Heart left ventricle (tissue), 16 donors: ENCODE data around the gene VHLL. TPM values are rescaled to one million over a fixed set of nuclear protein-coding genes. Genes with fewer than 3 reads are reported as not detected.

Experiments
- ATAC-seq, 4 donors: fragments of 200-7000 bp; cut with Tn5 transposase; one replicate each; pipeline ENCODE4 v1.9.1; 2020 to 2022; ENCODE audit warnings: moderate library complexity in 4 of 4, mild to moderate bottlenecking in 3 of 4, moderate number of reproducible peaks in 1 of 4
- DNase-seq, 5 donors: peaks; one replicate each; pipeline ENCODE4 v3.0.0-alpha.2; 2020
- H3K27ac ChIP-seq, 12 donors: fragments of 200-600 bp; sonication (generic) in 4 of 12; one replicate each; pipeline versions ENCODE4 v1.5.0 to v1.8.0; 2016 to 2022; ENCODE audit warnings: mild to moderate bottlenecking in 2 of 12
- H3K27me3 ChIP-seq, 9 donors: fragments of 200-600 bp; sonication (generic) in 2 of 9; one replicate each; pipeline versions ENCODE4 v1.5.1 to v1.8.0; 2016 to 2022; ENCODE audit warnings: mild to moderate bottlenecking in 3 of 9
- H3K36me3 ChIP-seq, 9 donors: fragments of 200-600 bp; sonication (generic) in 2 of 9; one replicate each; pipeline versions ENCODE4 v1.5.0 to v1.8.0; 2018 to 2022; ENCODE audit warnings: mild to moderate bottlenecking in 2 of 9
- H3K4me1 ChIP-seq, 12 donors: fragments of 200-600 bp; sonication (generic) in 4 of 12; one replicate each; pipeline versions ENCODE4 v1.5.0 to v1.8.0; 2016 to 2022; ENCODE audit warnings: mild to moderate bottlenecking in 3 of 12
- H3K4me3 ChIP-seq, 12 donors: fragments of 200-600 bp; sonication (generic) in 4 of 12; one replicate each; pipeline versions ENCODE4 v1.5.0 to v1.8.0; 2017 to 2022; ENCODE audit warnings: mild to moderate bottlenecking in 9 of 12, moderate library complexity in 4 of 12
- H3K9me3 ChIP-seq, 12 donors: fragments of 200-600 bp; sonication (generic) in 4 of 12; one replicate each; pipeline versions ENCODE4 v1.5.0 to v1.8.0; 2016 to 2022; ENCODE audit warnings: mild to moderate bottlenecking in 1 of 12
- POLR2A ChIP-seq, 2 donors: fragments of 450-650 bp; IDR thresholded peaks; one replicate each; pipeline ENCODE4 v1.6.1; 2017; ENCODE audit warnings: antibody characterized with exemption in 2 of 2, mild to moderate bottlenecking in 2 of 2, moderate library complexity in 2 of 2
- WGBS, 4 donors: extraction: QIAGEN DNeasy Blood & Tissue Kit in 2 of 4; methylation state at CpG; one replicate each; pipeline versions ENCODE4 v1.1.5 to v1.1.7; 2013 to 2018; 5-methylcytosine and 5-hydroxymethylcytosine counted together
- intact Hi-C, 10 donors: fragments of 100-400 bp; cut with DNase I; formaldehyde crosslinking; loops; one replicate each; pipeline versions ENCODE4 v1.11.1 to v1.14.2; 2022
- polyA plus RNA-seq, 2 donors: library from polyadenylated mRNA; stranded (reverse); fragments of 200-250 nt; gene quantifications; one replicate each; pipeline ENCODE4 v1.2.3, GENCODE V29; 2013
- total RNA-seq, 9 donors: library from RNA; depleted of rRNA in 2 of 9; stranded (reverse); fragments of >200 nt in 2 of 9; fragmentation: NEBNext Ultra II Directional in 3 of 9; extraction: Animal tissue kit (Norgen Biotek cat#: 25700) in 3 of 9; gene quantifications; one replicate each; pipeline versions ENCODE4 v1.1.0 to v1.2.4, GENCODE V29; 2016 to 2023
- TF ChIP-seq, protein P1 (sequence below), 12 donors: fragments of 200-600 bp; sonication (generic) in 4 of 12; IDR thresholded peaks; one replicate each; pipeline versions ENCODE4 v1.5.0 to v1.8.0; 2018 to 2022; ENCODE audit warnings: antibody characterized with exemption in 12 of 12, mild to moderate bottlenecking in 5 of 12
- donor health status: ischemic (EF 13 %, LVEDD 7.1; RV severe dilation, severe dysfunction).
- donor health status: healthy with polysubstance abuse.
- donor health status: DM: no; HTN: yes; CAD: no.
- donor health status: DM: no; HTN: no; CAD: no.
- donor health status: ischemic (EF 25% LVEDD 6.9; RV normal size, moderate dysfunction).
- donor health status: ischemic (EF 25% LVEDD 5.7; RV mildly dilated, moderate dysfunction).
- donor health status: healthy.
- donor health status: DM: yes; HTN: yes; CAD: no.
- donor health status: ischemic (EF 35%, LVEDD 5.7; RV mildly dilated, moderate dysfunction).
- donor health status: nonischemic (EF 11% LVEDD 7.7; RV severe dilation, severe dysfunction).
- donor health status: DM: yes; HTN: yes; CAD: no.
- donor health status: PGD.
- donor health status: ischemic (EF 29% LVEDD 5.4; RV normal size, mild dysfunction).
- donor health status: nonischemic (EF 23%, LVEDD 6.1; RV moderate dilation, normal function).

VHLL gene
- total and polyA plus RNA-seq, 11 donors, result not detected

DNA sequence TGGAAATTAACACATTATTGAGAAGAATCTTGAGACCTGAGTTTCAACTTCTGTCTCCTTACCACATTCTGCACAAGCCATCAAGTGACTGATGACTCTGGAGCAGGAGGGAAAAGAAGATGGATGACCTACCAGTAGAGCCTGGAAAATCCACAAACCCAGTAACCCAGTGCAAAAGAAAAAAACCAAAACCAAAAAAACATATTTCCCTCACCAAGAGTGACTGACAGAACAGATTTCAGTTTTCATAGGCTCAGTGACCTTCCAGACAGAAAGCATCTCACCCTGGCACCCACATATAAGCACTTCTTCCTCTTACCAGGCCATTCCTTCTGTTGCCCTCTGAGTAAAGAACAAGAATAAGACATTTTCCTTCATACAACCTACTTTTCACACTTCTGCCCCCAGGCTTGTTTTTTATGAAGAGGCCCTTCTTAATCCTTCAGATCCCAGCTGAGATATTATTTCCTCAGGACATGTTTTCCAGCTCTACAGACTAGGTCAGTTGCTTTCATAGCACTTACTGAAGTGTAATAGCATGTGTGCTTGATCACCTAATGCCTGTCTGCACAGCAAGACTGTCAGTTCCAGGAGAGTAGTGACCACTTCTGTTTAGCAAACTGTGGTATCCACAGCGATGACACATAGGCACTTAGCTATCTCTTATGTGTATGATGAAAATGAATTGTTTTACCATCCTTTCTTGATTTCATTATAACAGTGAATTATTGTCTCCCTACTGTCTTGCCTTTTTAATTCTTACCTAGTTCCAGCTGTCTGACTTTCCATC, 43.3 kb upstream of the VHLL start:
- peaks cover 0 to 16% (median 0%) of the 10 kb centered on the region in 9 donors for H3K27me3 ChIP-seq
- intact Hi-C loops, result no loop called here
- H3K9me3 ChIP-seq, result no peaks in the 10 kb centered on the region
- H3K4me1 ChIP-seq, result peaks cover 0 to 3% (median under 1%) of the 10 kb centered on the region in 12 donors
- no peak for DNase-seq
- no peaks in the 10 kb centered on the region for H3K36me3 ChIP-seq
- ATAC-seq, result no peak
- no peak overlapping the region for H3K4me3 ChIP-seq
- 82 to 92% (median 89%) methylated on average over 1 of the region's 1 CpG for WGBS, 4 donors
- no peak overlapping the region for H3K27ac ChIP-seq
- TF ChIP-seq, protein P1, sequence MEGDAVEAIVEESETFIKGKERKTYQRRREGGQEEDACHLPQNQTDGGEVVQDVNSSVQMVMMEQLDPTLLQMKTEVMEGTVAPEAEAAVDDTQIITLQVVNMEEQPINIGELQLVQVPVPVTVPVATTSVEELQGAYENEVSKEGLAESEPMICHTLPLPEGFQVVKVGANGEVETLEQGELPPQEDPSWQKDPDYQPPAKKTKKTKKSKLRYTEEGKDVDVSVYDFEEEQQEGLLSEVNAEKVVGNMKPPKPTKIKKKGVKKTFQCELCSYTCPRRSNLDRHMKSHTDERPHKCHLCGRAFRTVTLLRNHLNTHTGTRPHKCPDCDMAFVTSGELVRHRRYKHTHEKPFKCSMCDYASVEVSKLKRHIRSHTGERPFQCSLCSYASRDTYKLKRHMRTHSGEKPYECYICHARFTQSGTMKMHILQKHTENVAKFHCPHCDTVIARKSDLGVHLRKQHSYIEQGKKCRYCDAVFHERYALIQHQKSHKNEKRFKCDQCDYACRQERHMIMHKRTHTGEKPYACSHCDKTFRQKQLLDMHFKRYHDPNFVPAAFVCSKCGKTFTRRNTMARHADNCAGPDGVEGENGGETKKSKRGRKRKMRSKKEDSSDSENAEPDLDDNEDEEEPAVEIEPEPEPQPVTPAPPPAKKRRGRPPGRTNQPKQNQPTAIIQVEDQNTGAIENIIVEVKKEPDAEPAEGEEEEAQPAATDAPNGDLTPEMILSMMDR (IDR thresholded peaks at IDR 0.05), result no peak
- no peak for TF ChIP-seq POLR2A (IDR thresholded peaks at IDR 0.05)

DNA sequence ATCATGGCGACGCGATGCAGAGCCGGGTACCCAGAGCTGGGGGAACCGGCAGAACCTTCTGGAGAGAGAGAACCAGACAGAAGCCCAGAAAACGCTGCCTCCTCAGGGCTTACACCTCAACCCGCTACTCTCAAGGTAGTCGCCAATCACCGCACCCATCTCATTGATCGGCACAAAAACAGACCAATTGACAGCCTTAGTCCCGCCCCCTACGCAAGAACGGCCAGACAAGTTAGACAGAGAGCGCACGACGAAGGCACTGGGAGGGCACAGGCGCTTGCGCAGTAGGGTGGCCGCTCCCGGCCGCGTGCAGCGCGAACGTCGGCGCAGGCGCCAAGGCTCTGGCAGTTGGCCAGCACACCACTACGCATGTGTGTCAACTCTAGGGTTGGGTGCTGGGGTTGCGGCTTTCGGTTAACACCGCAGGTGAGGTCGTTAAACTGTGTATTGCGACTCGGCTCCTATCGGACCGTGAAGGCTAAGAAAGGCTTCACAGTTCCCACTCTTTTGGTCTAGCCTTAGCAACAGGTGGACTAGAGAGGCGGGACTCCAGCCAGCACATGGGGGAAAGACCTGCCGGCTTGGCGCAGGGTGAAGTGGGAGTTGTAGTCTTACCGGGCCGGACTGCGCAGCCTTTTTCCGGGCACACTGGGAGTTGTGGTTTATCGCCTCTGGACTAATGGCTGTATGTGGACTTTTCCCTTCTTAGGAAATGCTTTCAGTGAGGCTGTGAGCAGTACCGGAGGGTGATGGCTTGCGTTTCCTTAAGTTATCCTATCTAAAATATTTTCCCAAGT, 39.3 kb upstream of the VHLL start, which contains the start of the genes CCT3 and TSACC:
TSS of gene CCT3 (minus strand) at position 113 of the 797 bp plus-strand sequence. CDS start at position 5, 108 bp downstream.
TSS of gene TSACC (plus strand) at position 347 of the 797 bp plus-strand sequence. CDS start 1,232 bp downstream, outside the sequence.
- ATAC-seq (peak; percentile 96 to 98 (median 97)), DNase-seq (peak; percentile 99 to 100 (median 99))
- no peaks in the 10 kb centered on the region for H3K9me3 ChIP-seq
- peak within 1 kb of the TSS; percentile 54 to 96 (median 85) for H3K27ac ChIP-seq
- peaks cover 0 to 25% (median 24%) of the 10 kb centered on the region in 9 donors for H3K36me3 ChIP-seq
- no peaks in the 10 kb centered on the region for H3K27me3 ChIP-seq
- H3K4me3 ChIP-seq, result peak within 1 kb of the TSS; percentile 46 to 98 (median 73)
- intact Hi-C loops, result loop anchor here in 2 of 10 donors (1.0 to 2.0 kb wide), 2 partner anchors 55 to 56 kb away; partner anchors contain the start of gene SMG5 (in 1 of the 2)
- H3K4me1 ChIP-seq, result peaks cover 6 to 25% (median 20%) of the 10 kb centered on the region in 12 donors
- TF ChIP-seq, protein P1 (IDR thresholded peaks at IDR 0.05), result no peak
- TF ChIP-seq POLR2A (IDR thresholded peaks at IDR 0.05), result peak in 1 of 2 donors; percentile 82
- WGBS, 4 donors, result 0 to 1% (median 0%) methylated on average over 31 to 47 of the region's 47 CpGs

DNA sequence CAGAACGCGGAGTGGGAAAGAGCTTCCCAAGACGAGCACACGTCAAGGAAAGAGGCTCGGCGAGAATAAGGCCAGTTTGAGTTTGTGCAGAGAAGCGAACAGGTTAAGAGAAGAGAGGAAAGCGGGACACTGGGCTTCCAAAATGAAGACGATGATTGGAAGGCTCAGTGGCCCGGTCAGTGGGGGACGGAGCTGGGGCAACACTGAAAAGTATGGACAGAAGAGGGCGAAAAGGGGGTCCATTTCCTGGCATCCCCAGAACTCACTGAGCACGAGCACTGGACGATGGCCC, 38.7 kb upstream of the VHLL start:
- DNase-seq (no peak), ATAC-seq (peak in 3 of 4 donors; percentile 7 to 30 (median 16))
- intact Hi-C loops, result loop anchor here in 2 of 10 donors (1.0 to 2.0 kb wide), 2 partner anchors 55 kb away; partner anchors contain the start of gene SMG5 (in 1 of the 2)
- no peaks in the 10 kb centered on the region for H3K27me3 ChIP-seq
- H3K9me3 ChIP-seq, result no peaks in the 10 kb centered on the region
- TF ChIP-seq POLR2A (IDR thresholded peaks at IDR 0.05), result no peak
- TF ChIP-seq, protein P1 (IDR thresholded peaks at IDR 0.05), result no peak
- 0 to 1% (median 0%) methylated on average over 14 of the region's 14 CpGs for WGBS, 4 donors
- H3K4me3 ChIP-seq, result peak overlapping the region; percentile 46 to 98 (median 73)
- H3K36me3 ChIP-seq, result peaks cover 0 to 30% (median 29%) of the 10 kb centered on the region in 9 donors
- H3K4me1 ChIP-seq, result peaks cover 6 to 25% (median 20%) of the 10 kb centered on the region in 12 donors
- H3K27ac ChIP-seq, result peak overlapping the region; percentile 38 to 96 (median 85)
